Activated naive CD4-positive, alpha-beta T cell treated with anti-CD3 and anti-CD28 coated beads, Interleukin-2, amount 50 U/mL, for 24 hours (primary cell): ENCODE results near the gene MAP3K6.

Source experiments
- H3K27ac Mint-ChIP-seq: one replicate; pipeline ENCODE4 v1.8.0; 2021; ENCODE audit warnings: mild to moderate bottlenecking, mixed read lengths
- H3K27me3 Mint-ChIP-seq: one replicate; pipeline ENCODE4 v1.8.0; 2021; ENCODE audit warnings: mixed read lengths
- H3K36me3 Mint-ChIP-seq: one replicate; pipeline ENCODE4 v1.8.0; 2021; ENCODE audit warnings: mixed read lengths
- H3K4me1 Mint-ChIP-seq: one replicate; pipeline ENCODE4 v1.8.0; 2021; ENCODE audit warnings: mixed read lengths
- H3K4me3 Mint-ChIP-seq: one replicate; pipeline ENCODE4 v1.8.0; 2021; ENCODE audit warnings: mild to moderate bottlenecking, mixed read lengths
- H3K9me3 Mint-ChIP-seq: one replicate; pipeline ENCODE4 v1.8.0; 2021; ENCODE audit warnings: mixed read lengths

The MAP3K6 gene

DNA sequence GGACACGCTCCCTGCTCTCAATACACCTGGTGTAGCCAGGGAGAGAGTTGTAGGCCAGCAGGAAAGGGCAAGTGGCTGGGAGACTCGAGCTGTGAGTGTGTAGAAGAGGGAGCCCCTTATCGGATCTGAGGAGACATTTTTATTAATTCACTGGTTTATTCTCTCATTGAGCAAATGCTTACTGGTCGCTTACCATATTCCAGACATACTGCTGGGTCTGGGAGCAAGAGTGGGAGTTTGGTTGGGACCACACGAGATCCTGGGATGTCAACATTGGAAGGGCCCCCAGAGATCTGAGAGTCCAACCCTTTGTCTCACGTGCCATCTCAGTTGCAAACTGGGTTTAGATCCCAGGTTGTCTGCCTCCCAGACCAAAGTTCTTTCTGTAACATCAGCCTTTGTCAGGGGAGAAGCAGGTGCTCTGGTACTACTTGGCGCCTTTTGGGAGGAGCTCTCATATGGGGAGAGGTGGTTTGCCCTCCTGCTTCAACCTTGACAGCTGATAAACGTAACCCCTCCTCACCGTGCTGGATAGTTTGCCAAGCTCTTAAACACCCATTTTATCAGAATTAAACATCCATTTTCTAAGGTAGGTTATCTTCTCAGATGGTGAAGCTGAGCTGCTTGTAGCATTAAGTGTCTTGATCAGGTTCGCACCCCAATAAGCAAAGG, 44.1 kb downstream of the MAP3K6 start:
- H3K9me3 Mint-ChIP-seq: no peaks in the 10 kb centered on the region
- H3K4me1 Mint-ChIP-seq: peaks cover 48% of the 10 kb centered on the region
- no peaks in the 10 kb centered on the region for H3K27me3 Mint-ChIP-seq
- H3K4me3 Mint-ChIP-seq: peak overlapping the region; percentile 94
- peaks cover 5% of the 10 kb centered on the region for H3K36me3 Mint-ChIP-seq
- H3K27ac Mint-ChIP-seq: peak overlapping the region; percentile 90

- H3K27ac Mint-ChIP-seq: peak within 1 kb of the TSS; percentile 90
- peak within 1 kb of the TSS; percentile 94 for H3K4me3 Mint-ChIP-seq
- H3K27me3 Mint-ChIP-seq: no peaks in the 10 kb centered on the region
- peaks cover 45% of the 10 kb centered on the region for H3K4me1 Mint-ChIP-seq
- H3K36me3 Mint-ChIP-seq: peaks cover 5% of the 10 kb centered on the region
- no peaks in the 10 kb centered on the region for H3K9me3 Mint-ChIP-seq
Observed at GRCh38 chr1:27321813-27322568, 44.8 kb downstream of the MAP3K6 start, which contains the start of gene TMEM222. Gene TMEM222 (plus strand): TSS chr1:27322163. CDS start chr1:27322198, 35 bp downstream.

GRCh38 chr1:27318596-27318995, 48.2 kb downstream of the MAP3K6 start:
- Mint-ChIP-seq H3K36me3 (no peaks in the 10 kb centered on the region), H3K27ac (no peak overlapping the region), H3K4me1 (peaks cover 11% of the 10 kb centered on the region), H3K27me3 (no peaks in the 10 kb centered on the region), H3K4me3 (no peak overlapping the region), H3K9me3 (no peaks in the 10 kb centered on the region)

GRCh38 chr1:27318136-27318535, 48.6 kb downstream of the MAP3K6 start:
- Mint-ChIP-seq H3K36me3 (no peaks in the 10 kb centered on the region), H3K4me3 (no peak overlapping the region)

GRCh38 chr1:27316860-27317259, 49.9 kb downstream of the MAP3K6 start:
- Mint-ChIP-seq H3K9me3 (no peaks in the 10 kb centered on the region), H3K4me1 (peaks cover 9% of the 10 kb centered on the region), H3K27me3 (no peaks in the 10 kb centered on the region), H3K4me3 (no peak overlapping the region), H3K27ac (no peak overlapping the region), H3K36me3 (no peaks in the 10 kb centered on the region)

More at GRCh38 chr1:27318136-27318535, 48.6 kb downstream of the MAP3K6 start:
- no peaks in the 10 kb centered on the region for H3K9me3 Mint-ChIP-seq
- H3K4me1 Mint-ChIP-seq: peaks cover 9% of the 10 kb centered on the region
- H3K27me3 Mint-ChIP-seq: no peaks in the 10 kb centered on the region
- H3K27ac Mint-ChIP-seq: peak overlapping the region; percentile 6

DNA sequence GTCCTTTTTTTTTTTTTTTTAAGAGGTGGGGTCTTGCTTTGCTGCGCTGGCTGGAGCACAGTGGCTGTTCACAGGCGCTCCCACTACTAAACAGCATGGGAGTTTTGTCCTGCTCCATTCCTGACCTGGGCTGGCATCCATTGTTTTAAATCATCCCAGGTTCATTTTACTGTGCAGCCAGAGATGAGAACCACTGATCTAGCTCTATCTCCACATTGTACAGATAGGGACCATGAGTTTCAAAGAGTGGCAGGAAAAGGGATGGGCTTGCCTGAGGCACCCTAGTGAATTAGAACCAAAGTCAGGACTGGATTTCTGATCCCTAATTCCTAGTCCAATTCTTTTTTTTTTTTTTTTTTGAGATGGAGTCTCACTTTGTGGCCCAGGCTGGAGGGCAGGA, 52.0 kb downstream of the MAP3K6 start:
- Mint-ChIP-seq H3K9me3 (no peaks in the 10 kb centered on the region), H3K4me3 (no peak overlapping the region), H3K36me3 (no peaks in the 10 kb centered on the region), H3K4me1 (no peaks in the 10 kb centered on the region), H3K27ac (no peak overlapping the region), H3K27me3 (no peaks in the 10 kb centered on the region)

- Mint-ChIP-seq H3K9me3 (no peaks in the 10 kb centered on the region), H3K4me1 (no peaks in the 10 kb centered on the region), H3K27me3 (no peaks in the 10 kb centered on the region), H3K4me3 (no peak overlapping the region), H3K27ac (peak overlapping the region; percentile 23), H3K36me3 (no peaks in the 10 kb centered on the region)
Observed at GRCh38 chr1:27314169-27314568, 52.6 kb downstream of the MAP3K6 start.

- Mint-ChIP-seq H3K4me1 (no peaks in the 10 kb centered on the region), H3K4me3 (no peak overlapping the region), H3K27me3 (no peaks in the 10 kb centered on the region), H3K9me3 (no peaks in the 10 kb centered on the region), H3K36me3 (no peaks in the 10 kb centered on the region), H3K27ac (no peak overlapping the region)
Observed at GRCh38 chr1:27307874-27308598, 58.7 kb downstream of the MAP3K6 start.

GRCh38 chr1:27306892-27307761, 59.6 kb downstream of the MAP3K6 start:
- no peaks in the 10 kb centered on the region for H3K9me3 Mint-ChIP-seq
- no peaks in the 10 kb centered on the region for H3K36me3 Mint-ChIP-seq
- H3K4me1 Mint-ChIP-seq: no peaks in the 10 kb centered on the region
- H3K27ac Mint-ChIP-seq: no peak overlapping the region
- no peaks in the 10 kb centered on the region for H3K27me3 Mint-ChIP-seq
- H3K4me3 Mint-ChIP-seq: no peak overlapping the region

DNA sequence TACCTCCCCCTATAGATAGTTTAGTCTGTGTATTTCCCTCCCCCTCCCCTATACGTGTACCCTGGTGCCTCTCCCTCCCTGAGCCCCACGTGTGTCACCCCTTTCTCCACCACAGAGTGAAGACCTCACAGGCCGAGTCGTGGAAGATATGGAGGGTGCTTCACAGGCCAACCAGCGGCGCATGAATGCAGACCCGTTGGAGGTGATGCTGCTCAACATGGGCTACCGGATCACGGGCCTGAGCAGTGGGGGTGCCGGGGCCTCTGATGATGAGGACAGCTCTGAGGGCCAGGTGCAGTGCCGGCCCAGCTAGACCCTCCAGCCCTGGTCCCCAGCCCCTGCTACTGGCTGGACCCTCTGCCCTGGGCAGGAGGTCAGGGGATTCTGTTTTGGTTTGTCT, 60.7 kb downstream of the MAP3K6 start:
- no peak overlapping the region for H3K27ac Mint-ChIP-seq
- H3K9me3 Mint-ChIP-seq: no peaks in the 10 kb centered on the region
- no peaks in the 10 kb centered on the region for H3K36me3 Mint-ChIP-seq
- H3K27me3 Mint-ChIP-seq: no peaks in the 10 kb centered on the region
- no peaks in the 10 kb centered on the region for H3K4me1 Mint-ChIP-seq
- H3K4me3 Mint-ChIP-seq: no peak overlapping the region
